HG03521 (cell line): ENCODE results near the gene CPNE2.
"Not testable (repeated sequence)": the region's sequence is repeated elsewhere in the genome, so short reads cannot be mapped to it uniquely, and the experiment has no call there.

Source experiments
- ATAC-seq: cut with Tn5 transposase; IDR thresholded peaks from one replicate; pipeline ENCODE4 v1.9.1; 2021; ENCODE audit warnings: mild to moderate bottlenecking, moderate library complexity; ENCODE audit not compliant: unreplicated experiment

The CPNE2 gene

GRCh38 chr16:57189527-57189926 lies 97.1 kb downstream of the CPNE2 start:
- not testable (repeated sequence) for ATAC-seq

- no peak for ATAC-seq
Observed at GRCh38 chr16:57190136-57190535, 97.8 kb downstream of the CPNE2 start.

GRCh38 chr16:57191056-57191571 lies 98.7 kb downstream of the CPNE2 start:
- no peak for ATAC-seq

GRCh38 chr16:57192146-57192545 lies 99.8 kb downstream of the CPNE2 start:
- ATAC-seq, result no peak

- ATAC-seq, result no peak
Observed at GRCh38 chr16:57192720-57193486, 100.5 kb downstream of the CPNE2 start.

GRCh38 chr16:57194512-57194911 lies 102.1 kb downstream of the CPNE2 start:
- ATAC-seq, result no peak

- ATAC-seq, result no peak
Observed at GRCh38 chr16:57196286-57196685, 103.9 kb downstream of the CPNE2 start.

GRCh38 chr16:57196753-57197152 lies 104.4 kb downstream of the CPNE2 start:
- ATAC-seq, result no peak
